ENCODE results near the gene NFKBIZ.

Gene NFKBIZ

DNA sequence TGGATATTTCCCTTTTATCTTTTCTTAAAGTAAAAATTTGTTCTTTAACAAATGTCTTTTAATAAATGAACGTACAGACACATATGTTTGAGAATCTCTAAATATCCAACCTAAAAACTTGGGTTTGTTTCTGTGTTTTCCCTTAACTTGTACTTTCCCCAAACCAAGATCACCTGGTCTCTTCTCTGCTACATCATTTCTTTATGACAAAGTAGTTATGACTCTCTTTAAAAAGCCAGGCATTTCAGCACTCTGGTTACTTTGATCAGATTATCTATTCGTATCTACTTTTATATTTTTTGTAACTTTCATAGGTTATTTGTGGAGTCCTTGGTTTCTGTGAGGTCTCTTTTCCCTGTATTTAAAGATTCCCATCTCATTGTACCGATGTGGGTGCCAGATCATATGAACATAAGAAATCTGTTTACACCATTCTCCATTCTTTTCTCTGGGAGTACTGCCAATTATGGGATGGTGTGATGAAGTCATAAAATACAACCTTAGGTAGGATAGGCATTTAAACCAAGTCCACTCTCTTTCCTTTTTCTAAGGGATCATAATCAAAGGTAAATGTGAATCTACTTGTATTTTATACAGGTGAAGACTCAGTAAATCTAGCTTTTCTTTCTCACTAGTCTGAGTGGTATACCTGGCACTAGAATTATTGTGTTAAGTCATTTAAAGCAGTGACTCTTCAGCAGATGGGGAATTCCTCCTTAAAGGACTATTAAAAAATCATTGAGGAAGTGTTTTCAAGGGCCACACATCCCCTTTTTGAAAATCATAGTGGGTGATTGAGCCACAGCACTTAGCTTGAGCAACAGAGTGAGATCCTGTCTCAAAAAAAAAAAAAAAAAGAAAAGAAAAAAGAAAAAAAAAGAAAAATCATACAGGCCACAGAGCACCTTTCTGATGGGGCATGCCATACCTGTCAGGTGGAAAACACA, 12.4 kb upstream of the NFKBIZ start:
- TF ChIP-seq FOXM1 (IDR thresholded peaks at IDR 0.05; ENCODE audit: borderline replicate concordance, low read depth) = no peak
- TF ChIP-seq NFIC (IDR thresholded peaks at IDR 0.05) = 0 out of 2 replicates have a peak, but pooled peaks have one; percentile 6
- TF ChIP-seq, protein P1, sequence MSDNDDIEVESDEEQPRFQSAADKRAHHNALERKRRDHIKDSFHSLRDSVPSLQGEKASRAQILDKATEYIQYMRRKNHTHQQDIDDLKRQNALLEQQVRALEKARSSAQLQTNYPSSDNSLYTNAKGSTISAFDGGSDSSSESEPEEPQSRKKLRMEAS (IDR thresholded peaks at IDR 0.05) = no peak
- no peak for TF ChIP-seq CEBPB (IDR thresholded peaks at IDR 0.05)
- no peak for TF ChIP-seq TCF12 (IDR thresholded peaks at IDR 0.05; ENCODE audit: low read depth)
- no peak for TF ChIP-seq TEAD4 (IDR thresholded peaks at IDR 0.05)

DNA sequence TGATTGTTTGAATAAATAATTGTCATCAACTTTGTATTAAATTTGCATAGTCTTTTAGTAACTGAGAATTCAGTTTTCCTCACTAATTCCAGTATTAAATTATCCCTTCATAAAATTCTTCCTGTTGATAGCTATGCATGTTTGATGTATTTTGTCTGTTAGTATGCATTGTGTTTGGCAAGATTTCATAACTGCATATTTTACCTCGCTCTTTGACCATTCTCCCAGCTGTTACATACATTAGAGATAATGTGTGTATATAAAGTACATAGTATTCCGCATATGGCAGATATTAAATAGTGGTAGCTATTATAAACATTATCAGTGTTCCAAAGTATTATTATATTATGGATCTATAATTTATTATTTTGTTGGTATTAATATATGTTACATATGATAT, 10.6 kb upstream of the NFKBIZ start:
- TF ChIP-seq, protein P1 (IDR thresholded peaks at IDR 0.05) = no peak
- TF ChIP-seq TAF1 (IDR thresholded peaks at IDR 0.05; ENCODE audit: low read depth) = no peak
- no peak for TF ChIP-seq TEAD4 (IDR thresholded peaks at IDR 0.05)
- TF ChIP-seq CREB1 (IDR thresholded peaks at IDR 0.05; ENCODE audit: low read depth) = no peak
- TF ChIP-seq TCF12 (IDR thresholded peaks at IDR 0.05; ENCODE audit: low read depth) = no peak
- no peak for TF ChIP-seq ZBTB7A (IDR thresholded peaks at IDR 0.05; ENCODE audit: low read depth)
- TF ChIP-seq EP300 (IDR thresholded peaks at IDR 0.05; ENCODE audit: borderline replicate concordance) = no peak
- TF ChIP-seq, protein P2, sequence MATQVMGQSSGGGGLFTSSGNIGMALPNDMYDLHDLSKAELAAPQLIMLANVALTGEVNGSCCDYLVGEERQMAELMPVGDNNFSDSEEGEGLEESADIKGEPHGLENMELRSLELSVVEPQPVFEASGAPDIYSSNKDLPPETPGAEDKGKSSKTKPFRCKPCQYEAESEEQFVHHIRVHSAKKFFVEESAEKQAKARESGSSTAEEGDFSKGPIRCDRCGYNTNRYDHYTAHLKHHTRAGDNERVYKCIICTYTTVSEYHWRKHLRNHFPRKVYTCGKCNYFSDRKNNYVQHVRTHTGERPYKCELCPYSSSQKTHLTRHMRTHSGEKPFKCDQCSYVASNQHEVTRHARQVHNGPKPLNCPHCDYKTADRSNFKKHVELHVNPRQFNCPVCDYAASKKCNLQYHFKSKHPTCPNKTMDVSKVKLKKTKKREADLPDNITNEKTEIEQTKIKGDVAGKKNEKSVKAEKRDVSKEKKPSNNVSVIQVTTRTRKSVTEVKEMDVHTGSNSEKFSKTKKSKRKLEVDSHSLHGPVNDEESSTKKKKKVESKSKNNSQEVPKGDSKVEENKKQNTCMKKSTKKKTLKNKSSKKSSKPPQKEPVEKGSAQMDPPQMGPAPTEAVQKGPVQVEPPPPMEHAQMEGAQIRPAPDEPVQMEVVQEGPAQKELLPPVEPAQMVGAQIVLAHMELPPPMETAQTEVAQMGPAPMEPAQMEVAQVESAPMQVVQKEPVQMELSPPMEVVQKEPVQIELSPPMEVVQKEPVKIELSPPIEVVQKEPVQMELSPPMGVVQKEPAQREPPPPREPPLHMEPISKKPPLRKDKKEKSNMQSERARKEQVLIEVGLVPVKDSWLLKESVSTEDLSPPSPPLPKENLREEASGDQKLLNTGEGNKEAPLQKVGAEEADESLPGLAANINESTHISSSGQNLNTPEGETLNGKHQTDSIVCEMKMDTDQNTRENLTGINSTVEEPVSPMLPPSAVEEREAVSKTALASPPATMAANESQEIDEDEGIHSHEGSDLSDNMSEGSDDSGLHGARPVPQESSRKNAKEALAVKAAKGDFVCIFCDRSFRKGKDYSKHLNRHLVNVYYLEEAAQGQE (IDR thresholded peaks at IDR 0.05; ENCODE audit: low read depth) = no peak
- no peak for TF ChIP-seq EGR1 (IDR thresholded peaks at IDR 0.05)
- TF ChIP-seq FOXM1 (IDR thresholded peaks at IDR 0.05; ENCODE audit: borderline replicate concordance, low read depth) = no peak
- no peak for TF ChIP-seq NFIC (IDR thresholded peaks at IDR 0.05)
- TF ChIP-seq, protein P3, sequence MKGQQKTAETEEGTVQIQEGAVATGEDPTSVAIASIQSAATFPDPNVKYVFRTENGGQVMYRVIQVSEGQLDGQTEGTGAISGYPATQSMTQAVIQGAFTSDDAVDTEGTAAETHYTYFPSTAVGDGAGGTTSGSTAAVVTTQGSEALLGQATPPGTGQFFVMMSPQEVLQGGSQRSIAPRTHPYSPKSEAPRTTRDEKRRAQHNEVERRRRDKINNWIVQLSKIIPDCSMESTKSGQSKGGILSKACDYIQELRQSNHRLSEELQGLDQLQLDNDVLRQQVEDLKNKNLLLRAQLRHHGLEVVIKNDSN (IDR thresholded peaks at IDR 0.05) = no peak

DNA sequence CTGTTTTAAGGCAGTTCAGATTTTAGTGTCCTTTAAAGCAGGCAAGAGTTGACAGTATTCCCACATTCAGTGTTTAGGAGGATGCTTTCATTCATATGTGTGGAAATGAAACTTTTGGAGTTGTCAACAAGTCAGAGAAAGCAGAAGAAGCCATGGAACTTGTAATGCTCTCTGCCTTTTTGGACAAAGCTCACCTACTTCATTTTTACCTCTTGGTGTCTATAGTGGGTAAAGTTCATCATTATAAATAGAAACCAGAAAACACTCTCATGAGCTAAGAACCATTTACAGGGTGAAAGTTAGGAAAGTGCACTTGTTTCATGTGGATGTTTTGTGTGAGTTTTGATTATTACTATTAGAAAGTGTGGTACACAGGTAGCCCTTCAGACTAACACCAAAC, 9.2 kb upstream of the NFKBIZ start:
- TF ChIP-seq CREB1 (IDR thresholded peaks at IDR 0.05; ENCODE audit: low read depth) (no peak), CEBPB (IDR thresholded peaks at IDR 0.05) (no peak), EP300 (IDR thresholded peaks at IDR 0.05; ENCODE audit: borderline replicate concordance) (no peak), TCF12 (IDR thresholded peaks at IDR 0.05; ENCODE audit: low read depth) (no peak), RAD21 (IDR thresholded peaks at IDR 0.05; ENCODE audit: low read depth) (no peak), NFIC (IDR thresholded peaks at IDR 0.05) (no peak), EGR1 (IDR thresholded peaks at IDR 0.05) (no peak), YY1 (IDR thresholded peaks at IDR 0.05; ENCODE audit: low read depth) (no peak), TEAD4 (IDR thresholded peaks at IDR 0.05) (no peak)
- TF ChIP-seq, protein P1 (IDR thresholded peaks at IDR 0.05) = no peak
- TF ChIP-seq, protein P2 (IDR thresholded peaks at IDR 0.05; ENCODE audit: low read depth) = no peak
- TF ChIP-seq, protein P3 (IDR thresholded peaks at IDR 0.05) = no peak

DNA sequence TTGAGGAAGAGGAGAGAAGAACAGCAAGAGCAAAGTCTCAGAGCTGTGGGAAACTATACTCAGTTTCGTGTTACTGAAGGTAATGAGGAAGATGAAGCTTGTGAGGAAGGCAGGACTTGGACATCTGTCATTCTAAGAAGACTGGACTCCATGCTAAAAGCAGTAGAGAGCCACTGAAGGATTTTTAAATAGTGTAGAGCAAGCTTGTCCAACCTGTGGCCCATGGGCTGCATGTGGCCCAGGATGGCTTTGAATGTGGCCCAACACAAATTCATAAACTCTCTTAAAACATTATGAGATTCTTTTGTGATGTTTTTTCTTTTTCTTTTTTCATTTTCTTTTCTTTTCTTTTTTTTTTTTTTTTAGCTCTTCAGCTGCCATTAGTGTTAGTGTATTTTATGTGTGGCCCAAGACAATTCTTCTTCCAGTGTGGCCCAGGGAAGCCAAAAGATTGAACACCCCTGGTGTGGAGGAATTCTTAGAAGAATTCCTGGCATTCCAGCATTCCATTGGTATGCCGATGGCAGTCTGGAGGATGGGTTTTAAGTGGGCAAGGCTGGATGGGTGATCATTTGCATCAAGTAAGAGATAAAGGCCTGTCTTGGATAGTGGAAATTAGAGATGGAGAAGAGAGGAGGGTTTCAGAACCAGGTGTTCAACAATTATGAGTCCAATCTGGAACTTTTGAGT, 6.9 kb upstream of the NFKBIZ start:
- TF ChIP-seq, protein P1 (IDR thresholded peaks at IDR 0.05) = 0 out of 2 replicates have a peak, but pooled peaks have one; percentile 14
- TF ChIP-seq EP300 (IDR thresholded peaks at IDR 0.05; ENCODE audit: borderline replicate concordance) (peak; percentile 38; the same call in 1 of the 2 replicates), TEAD4 (IDR thresholded peaks at IDR 0.05) (peak; percentile 99), CREB1 (IDR thresholded peaks at IDR 0.05; ENCODE audit: low read depth) (no peak), TCF12 (IDR thresholded peaks at IDR 0.05; ENCODE audit: low read depth) (peak; percentile 52; the same call in 1 of the 2 replicates)

DNA sequence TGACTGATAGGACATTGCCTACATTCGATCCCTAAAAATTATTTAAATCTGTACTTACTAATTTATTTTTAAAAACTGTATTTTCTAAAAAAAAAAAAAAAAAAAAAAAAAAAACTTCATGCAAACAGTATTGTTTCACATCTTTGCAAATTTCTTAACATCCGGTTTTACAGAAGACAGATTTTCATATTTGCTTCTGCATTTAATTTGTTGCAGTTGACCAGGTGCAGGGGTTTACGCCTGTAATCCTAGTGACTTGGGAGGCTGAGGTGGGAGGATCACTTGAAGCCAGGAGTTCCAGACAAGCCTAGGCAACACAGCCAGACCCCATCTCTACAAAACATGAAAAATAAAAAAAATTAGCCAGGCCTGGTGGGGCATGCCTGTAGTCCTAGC, 6.4 kb upstream of the NFKBIZ start:
- TF ChIP-seq TEAD4 (IDR thresholded peaks at IDR 0.05) (no peak), NFIC (IDR thresholded peaks at IDR 0.05) (no peak), FOXM1 (IDR thresholded peaks at IDR 0.05; ENCODE audit: borderline replicate concordance, low read depth) (no peak), TAF1 (IDR thresholded peaks at IDR 0.05; ENCODE audit: low read depth) (no peak), YY1 (IDR thresholded peaks at IDR 0.05; ENCODE audit: low read depth) (no peak), RAD21 (IDR thresholded peaks at IDR 0.05; ENCODE audit: low read depth) (no peak), EP300 (IDR thresholded peaks at IDR 0.05; ENCODE audit: borderline replicate concordance) (no peak), CEBPB (IDR thresholded peaks at IDR 0.05) (no peak), CREB1 (IDR thresholded peaks at IDR 0.05; ENCODE audit: low read depth) (no peak)
- TF ChIP-seq, protein P3 (IDR thresholded peaks at IDR 0.05) = no peak
- TF ChIP-seq, protein P2 (IDR thresholded peaks at IDR 0.05; ENCODE audit: low read depth) = no peak
- TF ChIP-seq, protein P1 (IDR thresholded peaks at IDR 0.05) = no peak
